HG03460 (cell line): ENCODE results near the gene SH3RF2.
"Not testable (repeated sequence)": the region's sequence is repeated elsewhere in the genome, so short reads cannot be mapped to it uniquely, and the experiment has no call there.

Source experiments
- ATAC-seq: cut with Tn5 transposase; IDR thresholded peaks from one replicate; pipeline ENCODE4 v1.9.1; 2021; ENCODE audit not compliant: unreplicated experiment

Gene SH3RF2

DNA sequence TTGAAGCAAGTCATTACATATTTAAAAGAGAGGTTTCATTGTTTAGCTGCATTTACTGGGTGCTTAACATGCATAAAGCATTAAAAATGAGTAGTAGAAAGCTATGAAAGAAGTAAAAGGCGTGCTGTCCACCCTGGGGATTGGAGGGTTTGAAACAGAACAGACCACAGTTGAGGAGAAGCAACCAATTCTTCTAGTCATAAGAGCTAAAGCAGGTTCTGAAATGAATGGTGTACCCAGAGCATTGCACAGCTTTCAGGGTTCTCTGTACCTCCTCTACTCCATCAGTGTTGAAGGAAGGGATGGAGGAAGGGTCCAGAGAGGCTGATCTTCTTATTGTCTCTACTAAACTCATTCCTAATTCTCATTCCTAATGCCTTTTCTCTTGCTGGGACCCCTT, 68.9 kb downstream of the SH3RF2 start:
- ATAC-seq = no peak

DNA sequence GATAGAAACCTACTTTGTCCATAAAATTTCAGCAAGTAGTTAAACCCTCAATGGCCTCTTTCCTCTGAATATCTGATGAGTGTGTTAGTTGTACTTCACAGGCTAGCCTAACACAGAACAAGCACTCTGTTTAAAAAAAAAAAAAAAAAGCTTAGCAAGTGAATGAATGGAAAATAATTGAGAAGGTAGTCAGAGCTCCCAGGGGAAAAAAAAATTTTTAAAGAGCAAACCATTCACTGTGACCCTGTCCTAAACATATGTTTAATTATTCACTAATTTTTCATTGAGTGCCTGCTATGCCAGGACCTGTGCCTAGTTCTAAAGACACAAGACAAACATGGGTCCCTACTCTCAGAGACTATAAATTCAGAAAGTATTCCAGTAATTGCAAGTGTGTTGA, 69.3 kb downstream of the SH3RF2 start:
- ATAC-seq = no peak

DNA sequence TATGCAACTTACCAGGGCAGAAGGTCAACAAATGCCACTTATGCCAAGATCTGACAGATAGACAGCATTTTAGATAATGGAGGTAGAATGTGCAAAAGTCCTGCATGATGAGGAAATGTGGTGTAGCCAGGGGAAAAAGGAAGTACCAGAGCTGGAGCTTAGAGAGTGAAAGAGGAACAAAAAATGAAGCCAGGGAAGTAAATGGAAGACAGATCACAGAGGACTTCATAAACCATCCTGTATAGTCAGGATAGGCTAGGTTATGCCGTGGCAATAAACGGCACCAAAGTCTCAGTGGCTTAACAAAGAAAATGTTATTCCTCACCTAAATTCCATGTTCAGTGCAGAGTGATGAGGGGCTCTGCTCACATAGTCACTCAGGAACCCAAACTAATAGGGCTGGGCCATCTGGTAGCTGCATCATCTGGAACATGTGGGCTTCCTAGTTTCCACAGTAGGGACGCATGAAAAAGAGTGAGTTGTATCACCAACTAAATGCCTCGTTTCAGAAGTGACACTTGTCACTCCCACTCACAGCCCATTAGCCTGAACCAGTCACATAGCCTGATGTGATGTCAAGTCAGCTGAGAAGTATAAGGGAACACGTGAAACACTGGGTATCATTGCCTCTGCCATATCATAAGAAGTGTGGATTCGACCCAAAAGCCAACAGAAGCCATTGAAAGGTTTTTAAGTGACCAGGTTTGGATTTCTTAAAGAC, 70.3 kb downstream of the SH3RF2 start:
- no peak for ATAC-seq

DNA sequence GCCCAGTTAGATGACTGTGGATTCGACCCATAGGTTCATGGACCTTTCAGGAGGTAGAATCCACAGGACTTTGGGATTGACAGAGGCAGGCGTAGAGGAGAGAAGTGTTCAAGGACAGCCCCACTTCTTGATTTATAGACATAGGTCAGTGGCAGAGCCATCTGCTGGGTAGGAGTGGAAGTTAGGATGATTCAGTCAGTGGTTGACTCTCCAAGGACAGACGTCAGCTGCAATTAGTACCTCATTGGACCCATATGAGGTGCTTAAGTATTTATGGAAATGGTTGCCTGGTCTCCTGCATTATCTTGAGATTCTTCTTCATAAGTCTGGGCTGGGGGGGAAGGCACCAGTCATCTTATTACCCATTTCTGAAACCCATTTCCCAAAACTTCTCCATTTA, 70.9 kb downstream of the SH3RF2 start:
- no peak for ATAC-seq

GRCh38 chr5:146007989-146008388, 71.6 kb downstream of the SH3RF2 start:
- no peak for ATAC-seq

DNA sequence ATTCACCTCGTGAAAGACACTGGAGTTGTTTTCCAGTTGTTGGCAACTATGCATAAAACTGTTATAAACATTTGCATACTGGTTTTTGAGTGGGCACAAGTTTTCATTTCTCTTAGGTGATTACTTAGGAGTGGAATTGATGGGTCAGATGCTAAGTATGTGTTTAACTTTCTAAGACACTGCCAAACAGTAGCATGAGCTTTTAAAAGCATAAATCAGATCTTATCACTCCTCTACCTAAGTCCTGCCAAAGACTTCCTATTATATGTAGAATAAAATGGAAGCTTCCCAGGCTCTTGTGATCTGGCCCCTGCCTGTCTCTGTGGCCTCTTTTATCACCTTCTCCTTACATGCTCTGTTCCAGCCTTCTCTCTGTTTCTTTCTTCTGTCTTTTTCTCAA, 72.6 kb downstream of the SH3RF2 start:
- no peak for ATAC-seq

DNA sequence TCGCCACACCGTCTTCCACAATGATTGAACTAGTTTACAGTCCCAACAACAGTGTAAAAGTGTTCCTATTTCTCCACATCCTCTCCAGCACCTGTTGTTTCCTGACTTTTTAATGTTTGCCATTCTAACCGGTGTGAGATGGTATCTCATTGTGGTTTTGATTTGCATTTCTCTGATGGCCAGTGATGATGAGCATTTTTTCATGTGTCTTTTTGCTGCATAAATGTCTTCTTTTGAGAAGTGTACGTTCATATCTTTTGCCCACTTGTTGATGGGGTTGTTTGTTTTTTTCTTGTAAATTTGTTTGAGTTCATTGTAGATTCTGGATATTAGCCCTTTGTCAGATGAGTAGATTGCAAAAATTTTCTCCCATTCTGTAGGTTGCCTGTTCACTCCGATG, 74.1 kb downstream of the SH3RF2 start:
- ATAC-seq = not testable (repeated sequence)

GRCh38 chr5:146013761-146014160, 77.4 kb downstream of the SH3RF2 start:
- no peak for ATAC-seq

DNA sequence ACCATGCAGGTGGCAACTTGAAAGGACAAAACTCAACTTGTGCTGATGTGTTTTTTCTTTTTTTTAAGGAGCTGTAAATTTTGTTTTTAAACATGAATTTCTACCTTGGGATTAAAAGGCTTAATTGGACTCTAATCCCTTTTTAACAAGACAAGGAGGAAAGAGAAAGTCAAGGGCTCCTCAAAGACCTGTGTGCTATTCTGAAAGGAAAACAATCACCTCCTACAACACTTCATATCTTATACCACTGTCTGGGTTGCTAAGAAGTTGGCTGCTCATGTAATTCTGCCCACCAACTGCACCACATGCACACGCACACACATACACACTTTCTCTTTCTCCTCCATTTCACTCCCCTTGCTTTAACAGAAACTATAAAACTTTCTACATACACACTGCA, 78.6 kb downstream of the SH3RF2 start:
- no peak for ATAC-seq

DNA sequence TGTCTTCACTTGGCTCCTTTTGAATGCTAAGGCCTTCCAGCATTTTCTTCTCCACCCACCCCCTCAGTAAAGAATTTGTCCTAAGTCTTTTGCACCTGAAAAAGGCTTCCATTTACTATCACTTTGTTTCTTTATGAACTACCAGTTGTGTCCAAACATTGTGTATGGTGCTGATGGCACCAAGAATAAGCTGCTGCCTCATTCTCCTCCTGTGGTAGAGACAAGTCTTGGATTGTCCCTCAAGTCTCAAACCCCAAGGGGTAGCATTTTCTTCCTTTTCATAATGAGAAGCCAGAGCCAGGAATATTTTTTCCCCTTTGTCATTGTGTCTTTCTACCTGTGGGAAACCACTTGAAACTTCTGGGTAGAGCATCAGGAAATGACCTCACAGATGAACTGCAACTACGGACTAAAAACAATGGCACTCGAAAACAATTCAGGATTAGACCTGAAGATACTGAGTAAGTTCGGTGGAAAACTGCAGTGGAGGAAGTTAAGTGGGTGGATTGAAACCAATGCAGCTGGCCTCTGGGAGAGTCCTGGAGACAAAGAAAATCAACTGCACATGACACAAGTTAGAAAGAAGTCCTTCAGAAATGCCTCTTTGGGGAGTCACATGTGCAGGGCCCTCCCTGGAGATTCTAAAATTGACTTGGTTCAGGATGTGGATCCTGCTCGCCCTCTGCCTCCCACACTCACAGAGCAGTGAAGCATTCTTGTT, 80.5 kb downstream of the SH3RF2 start:
- no peak for ATAC-seq

DNA sequence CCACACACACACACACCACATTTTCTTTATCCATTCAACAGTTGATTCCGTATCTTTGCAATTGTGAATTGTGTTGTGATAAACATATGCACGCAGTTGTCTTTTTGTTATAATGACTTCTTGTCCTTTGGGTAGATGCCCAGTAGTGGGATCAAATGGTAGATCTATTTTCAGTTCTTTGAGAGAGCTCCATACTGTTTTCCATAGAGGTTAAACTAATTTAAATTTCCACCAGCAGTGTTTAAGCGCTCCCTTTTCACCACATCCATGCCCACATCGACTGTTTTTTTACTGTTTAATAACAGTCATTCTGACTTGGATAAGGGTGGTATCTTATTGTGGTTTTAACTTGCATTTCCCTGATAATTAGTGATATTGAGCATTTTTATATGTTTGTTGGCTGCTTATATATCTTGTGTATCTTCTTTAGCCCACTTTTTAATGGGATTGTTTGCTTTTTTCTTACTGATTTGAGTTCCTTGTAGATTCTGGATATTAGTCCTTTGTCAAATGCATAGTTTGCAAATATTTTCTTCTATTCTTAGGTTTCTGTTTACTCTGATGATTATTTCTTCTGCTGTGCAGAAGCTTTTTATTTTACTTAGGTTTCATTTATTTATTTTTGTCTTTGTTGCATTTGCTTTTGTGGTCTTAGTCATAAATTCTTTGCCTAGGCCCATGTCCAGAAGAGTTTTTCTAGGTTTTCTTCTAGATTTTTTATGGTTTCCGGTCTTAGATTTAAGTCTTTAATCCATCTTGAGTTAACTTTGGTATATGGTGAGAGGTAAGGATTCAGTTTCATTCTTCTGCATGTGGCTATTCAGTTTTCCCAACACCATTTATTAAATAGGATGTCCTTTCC, 82.4 kb downstream of the SH3RF2 start:
- no peak for ATAC-seq

- ATAC-seq = no peak
Observed at GRCh38 chr5:146020100-146020499, 83.7 kb downstream of the SH3RF2 start.

- ATAC-seq = no peak
Observed at GRCh38 chr5:146024034-146024433, 87.7 kb downstream of the SH3RF2 start.

DNA sequence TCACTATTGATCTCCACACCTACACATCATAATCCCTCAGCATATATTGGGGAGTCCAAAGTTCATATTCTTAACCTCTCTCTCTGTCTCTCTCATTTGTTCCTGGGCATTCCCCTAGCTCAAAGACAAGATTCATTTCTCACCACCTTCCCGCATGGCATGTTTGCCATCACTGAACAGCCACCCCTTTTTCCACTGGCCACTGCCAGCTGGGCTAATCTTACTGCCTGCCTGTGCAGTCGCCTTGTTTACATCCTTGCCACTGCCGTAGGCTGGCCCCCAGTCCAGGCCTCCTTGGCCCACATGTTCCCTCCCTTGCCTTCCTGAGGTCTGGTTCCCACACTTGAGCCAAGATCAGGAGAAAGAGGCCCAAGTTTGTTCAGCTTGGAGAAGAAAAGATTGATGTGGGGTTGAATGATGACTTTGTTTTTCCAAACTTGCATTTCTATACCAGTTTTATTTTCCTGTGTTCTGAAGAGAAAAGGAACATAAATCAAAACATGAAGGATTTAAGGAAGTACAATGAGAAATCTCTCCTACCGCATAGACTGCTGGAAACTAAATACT, 88.8 kb downstream of the SH3RF2 start:
- no peak for ATAC-seq

DNA sequence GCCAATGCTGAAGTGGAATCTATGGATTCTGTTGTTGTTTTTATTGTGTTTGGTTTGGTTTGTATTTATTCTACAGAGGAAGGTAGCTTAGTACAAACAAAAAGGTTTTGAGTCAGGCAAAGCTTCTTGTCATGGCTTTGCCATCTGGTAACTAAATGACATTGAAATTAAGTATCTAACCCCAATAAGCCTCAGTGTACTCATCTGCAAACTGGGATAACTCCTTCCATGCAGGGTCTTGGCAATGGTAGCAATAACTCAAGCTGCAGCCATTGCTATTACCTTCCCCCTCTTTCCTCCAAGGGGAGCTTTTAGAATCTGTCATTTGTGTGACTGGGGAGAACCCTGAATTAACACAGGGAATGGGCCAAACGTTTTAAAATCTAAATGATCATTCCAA, 89.3 kb downstream of the SH3RF2 start:
- no peak for ATAC-seq

DNA sequence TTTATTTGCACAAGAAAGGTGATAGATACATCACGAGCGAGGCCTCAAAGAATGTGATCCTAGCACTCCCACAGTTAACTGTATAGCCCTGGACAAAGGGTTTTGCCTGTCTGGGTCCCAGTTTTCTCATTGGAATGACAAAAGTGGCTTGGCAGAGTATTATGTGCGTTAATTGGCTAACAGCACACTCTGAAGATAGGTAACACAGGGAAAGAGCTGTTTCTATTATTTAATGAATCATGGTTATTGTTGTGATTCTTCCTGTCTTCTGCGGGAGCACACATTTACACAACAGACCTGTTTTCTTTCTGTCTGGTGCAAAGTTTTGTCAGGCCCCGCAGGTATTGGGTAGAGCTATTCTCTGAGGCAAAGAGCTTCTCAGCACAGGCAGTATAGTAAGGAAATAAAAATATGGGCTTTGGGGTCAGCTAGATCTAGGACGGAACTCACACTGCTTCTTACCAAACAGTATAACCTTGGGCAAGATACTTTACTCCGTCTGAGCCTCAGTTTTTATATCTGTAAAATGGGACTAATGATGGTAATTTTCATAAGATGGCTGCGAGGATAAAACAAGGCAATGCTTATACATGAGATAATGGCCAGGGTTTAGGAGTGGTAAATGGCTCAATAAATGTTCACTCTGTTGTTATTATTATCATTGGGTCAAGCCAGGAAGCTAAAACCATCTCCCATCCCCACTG, 90.1 kb downstream of the SH3RF2 start:
- no peak for ATAC-seq

GRCh38 chr5:146027751-146028150, 91.4 kb downstream of the SH3RF2 start:
- ATAC-seq = no peak

GRCh38 chr5:146032911-146033310, 96.5 kb downstream of the SH3RF2 start:
- no peak for ATAC-seq

DNA sequence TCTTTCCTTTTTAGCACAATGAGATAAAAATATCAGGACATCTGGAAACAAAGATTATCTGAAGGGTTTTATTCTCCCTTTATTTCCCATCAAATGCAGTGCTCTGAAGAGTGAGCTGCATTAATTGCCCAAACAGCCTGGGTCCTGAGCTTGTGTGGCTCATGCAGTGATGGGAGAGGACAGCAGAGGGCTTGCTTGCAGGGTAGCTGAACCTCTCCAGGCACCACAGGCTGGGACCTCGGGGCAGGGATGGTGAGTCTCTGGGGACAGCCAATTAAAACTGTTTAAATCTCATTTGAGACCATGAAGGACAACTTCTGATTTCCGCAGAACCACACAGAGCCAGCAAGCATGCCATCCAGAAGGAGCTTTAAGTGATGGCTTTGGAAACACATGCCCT, 97.7 kb downstream of the SH3RF2 start:
- ATAC-seq = no peak

DNA sequence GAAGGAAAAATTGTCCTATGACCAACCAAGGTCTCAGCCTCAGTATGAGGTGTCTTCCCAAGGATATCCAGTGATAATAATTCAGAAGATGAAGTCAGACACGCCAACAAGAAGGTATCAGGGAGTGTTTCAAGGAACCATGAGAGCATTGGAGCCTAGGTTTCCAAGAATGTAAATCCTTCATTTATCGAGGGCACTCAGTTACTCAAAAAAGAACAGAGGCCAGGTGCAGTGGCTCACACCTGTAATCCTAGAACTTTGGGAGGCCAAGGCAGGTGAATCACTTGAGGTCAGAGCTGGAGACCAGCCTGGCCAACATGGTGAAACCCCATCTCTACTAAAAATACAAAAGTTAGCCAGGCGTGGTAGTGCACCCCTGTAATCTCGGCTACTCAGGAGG, 98.2 kb downstream of the SH3RF2 start:
- ATAC-seq = no peak

DNA sequence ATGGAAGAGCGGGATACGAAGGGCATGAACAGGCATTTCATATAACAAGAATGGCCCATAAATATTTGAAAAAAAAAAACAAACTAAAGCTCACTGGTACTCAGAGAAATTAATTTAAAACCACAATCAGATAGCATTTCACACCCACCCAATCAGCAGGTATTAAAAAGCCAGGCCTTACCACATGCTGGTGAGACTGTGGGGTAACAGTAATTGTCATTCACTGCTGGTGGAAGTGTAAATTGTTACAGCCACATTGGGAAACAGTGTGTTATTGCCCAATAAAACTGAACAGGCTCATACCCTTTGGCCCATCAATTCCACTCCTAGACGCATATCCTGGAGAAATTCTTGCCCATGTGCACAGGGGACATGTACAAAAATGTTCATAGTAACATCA, 103.0 kb downstream of the SH3RF2 start:
- no peak for ATAC-seq
